GM12801 (cell line): ENCODE data around the gene CREB3L2.

Source experiments
- TF ChIP-seq, protein P1 (sequence below): IDR thresholded peaks from one replicate; pipeline ENCODE4 v1.5.1; 2011; ENCODE audit warnings: control low read depth; ENCODE audit not compliant: insufficient read length; ENCODE audit errors: extremely low read depth

The CREB3L2 gene

DNA sequence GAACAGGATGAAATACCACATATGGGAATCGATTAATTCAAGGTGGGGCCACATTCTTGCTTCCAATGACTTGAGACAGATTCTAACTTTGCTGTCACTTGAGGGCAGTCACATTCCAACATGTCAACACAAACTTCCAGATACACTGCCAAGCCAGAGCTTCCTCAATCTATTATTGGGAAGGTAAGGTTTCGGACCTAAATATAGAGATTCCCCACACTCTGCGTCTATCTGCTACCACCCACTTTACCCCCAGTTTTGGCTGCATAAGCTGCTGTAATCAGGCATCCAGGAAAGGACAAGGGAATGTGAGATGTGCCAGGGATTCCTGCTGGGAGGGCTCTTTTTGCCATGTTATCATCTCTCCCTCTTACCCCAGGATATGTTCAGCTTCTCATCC, 134.6 kb downstream of the CREB3L2 start:
- TF ChIP-seq, protein P1, sequence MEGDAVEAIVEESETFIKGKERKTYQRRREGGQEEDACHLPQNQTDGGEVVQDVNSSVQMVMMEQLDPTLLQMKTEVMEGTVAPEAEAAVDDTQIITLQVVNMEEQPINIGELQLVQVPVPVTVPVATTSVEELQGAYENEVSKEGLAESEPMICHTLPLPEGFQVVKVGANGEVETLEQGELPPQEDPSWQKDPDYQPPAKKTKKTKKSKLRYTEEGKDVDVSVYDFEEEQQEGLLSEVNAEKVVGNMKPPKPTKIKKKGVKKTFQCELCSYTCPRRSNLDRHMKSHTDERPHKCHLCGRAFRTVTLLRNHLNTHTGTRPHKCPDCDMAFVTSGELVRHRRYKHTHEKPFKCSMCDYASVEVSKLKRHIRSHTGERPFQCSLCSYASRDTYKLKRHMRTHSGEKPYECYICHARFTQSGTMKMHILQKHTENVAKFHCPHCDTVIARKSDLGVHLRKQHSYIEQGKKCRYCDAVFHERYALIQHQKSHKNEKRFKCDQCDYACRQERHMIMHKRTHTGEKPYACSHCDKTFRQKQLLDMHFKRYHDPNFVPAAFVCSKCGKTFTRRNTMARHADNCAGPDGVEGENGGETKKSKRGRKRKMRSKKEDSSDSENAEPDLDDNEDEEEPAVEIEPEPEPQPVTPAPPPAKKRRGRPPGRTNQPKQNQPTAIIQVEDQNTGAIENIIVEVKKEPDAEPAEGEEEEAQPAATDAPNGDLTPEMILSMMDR: no peak

DNA sequence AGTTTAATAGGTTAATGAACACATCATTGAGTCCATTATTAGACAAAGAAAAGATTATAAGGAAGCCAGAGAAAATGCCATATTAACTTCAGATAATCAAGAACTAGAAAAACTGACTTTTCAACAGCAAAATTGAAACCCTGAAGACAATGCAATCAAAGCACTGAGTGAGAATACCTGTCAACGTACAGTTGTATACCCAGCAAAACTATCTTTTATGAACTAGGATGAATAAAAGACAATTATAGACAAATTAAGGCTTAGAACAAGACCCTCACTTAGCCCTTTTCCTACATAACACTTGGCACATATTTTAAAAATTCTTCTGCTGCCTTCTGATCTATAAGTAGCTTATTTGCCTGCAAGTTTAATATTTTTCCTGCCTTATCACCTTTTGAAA, 136.1 kb downstream of the CREB3L2 start:
- TF ChIP-seq, protein P1: no peak

DNA sequence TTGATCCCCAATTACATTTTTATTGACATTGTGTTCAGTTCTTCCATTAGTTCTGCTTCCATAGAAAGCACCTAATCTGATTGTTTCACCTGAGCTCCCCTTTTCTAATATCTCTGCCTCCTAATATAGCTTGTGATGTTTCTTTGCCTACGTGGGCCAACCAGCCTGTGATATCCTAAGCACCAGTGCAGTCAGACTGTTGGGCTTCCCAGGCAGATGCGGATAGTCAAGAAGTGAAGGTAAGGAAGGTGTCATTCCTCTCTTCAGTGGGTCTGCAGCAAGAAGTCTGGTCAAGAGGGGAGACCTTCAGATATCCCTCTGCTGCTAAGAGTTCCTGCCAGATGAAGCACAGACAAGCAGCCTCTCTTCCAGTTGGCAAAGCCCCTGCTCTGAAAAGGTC, 138.9 kb downstream of the CREB3L2 start:
- TF ChIP-seq, protein P1: no peak

DNA sequence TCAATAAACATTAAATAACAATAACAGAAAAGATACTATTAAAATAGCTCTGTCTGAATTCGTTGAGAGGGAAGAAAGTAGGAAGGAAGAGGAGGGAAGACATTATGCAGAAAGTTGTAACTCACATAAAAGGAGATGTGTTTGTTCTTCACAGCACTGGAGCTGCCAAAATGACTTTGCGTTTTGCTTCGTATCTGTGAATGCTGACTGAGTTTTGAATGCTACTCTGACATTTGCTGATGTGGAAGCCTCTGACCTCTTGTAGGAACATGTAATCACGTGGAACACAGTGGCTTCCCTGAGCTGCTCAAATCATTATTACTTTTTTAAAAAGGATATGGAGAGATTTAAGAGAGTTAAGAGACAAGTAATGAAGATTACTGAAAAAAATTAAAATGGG, 139.5 kb downstream of the CREB3L2 start:
- TF ChIP-seq, protein P1: no peak

DNA sequence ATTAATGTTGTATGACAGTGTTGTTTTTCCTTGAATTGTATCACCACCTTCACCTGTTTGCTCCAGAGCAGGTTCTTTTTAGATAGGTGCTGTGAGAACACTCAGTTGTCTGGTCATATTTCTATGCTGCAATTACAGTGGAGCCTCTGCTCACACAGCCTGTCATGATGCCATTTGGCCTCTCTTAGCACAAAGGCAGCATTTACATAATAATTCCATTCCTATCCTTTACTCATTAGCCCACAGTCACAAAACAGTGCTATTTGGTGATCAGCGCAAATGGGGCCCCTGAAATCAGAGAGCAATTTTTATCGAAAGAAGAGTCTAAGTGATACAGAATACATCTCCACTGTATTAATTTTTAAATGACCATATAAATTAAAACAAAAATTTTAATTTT, 141.3 kb downstream of the CREB3L2 start:
- TF ChIP-seq, protein P1: no peak

DNA sequence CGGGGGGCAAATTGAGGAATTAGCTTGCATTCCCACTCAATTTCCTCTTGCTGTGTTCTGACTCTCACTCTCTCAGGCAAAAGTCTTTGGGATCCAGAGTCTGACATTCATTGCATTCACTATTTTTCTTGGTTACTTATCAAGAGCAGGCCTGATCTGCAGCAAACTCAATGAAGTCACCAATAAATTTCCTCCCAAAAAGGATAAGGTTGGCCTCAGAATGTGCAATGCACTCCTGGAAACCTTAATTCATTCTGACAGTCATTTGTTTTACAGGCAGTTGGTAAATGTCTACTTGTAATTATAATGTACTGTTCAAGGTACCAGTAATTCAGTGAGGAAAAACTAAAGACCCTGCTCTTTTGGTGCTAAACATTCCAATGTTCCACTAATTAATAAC, 148.8 kb downstream of the CREB3L2 start:
- TF ChIP-seq, protein P1: no peak

DNA sequence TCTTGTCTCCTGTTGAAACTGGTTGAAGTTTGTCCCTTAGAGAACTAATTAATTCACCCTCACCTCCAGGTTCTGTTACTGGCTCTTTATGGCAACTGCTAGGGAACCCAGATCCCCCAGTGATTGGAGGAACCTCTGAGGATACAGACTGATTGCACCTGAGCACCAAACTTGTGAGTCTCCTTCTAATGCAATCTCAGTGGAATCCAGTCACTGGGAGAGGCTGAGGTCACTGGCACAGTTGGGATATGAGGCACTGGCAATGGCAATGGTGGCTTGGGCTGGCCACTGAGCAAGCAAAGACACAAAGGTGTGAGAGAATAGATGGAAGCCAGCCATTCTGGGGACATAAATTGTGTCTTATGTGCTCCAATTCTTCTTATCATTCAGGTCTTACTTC, 149.8 kb downstream of the CREB3L2 start:
- TF ChIP-seq, protein P1: no peak
